Kidney epithelial cell (primary cell): ENCODE data around the gene DRGX. TPM values are rescaled to one million over a fixed set of nuclear protein-coding genes. Genes with fewer than 3 reads are reported as not detected.

ENCODE experiments used
- DNase-seq: peaks from one replicate; pipeline ENCODE4 v3.0.0-alpha.2; 2010; ENCODE audit warnings: low read depth
- H3K27me3 ChIP-seq: 2 replicates; pipeline ENCODE4 v1.6.0; 2011; ENCODE audit warnings: low read length; ENCODE audit not compliant: control insufficient read depth, insufficient read depth
- H3K36me3 ChIP-seq: 2 replicates; pipeline ENCODE4 v1.5.1; 2011; ENCODE audit warnings: low read length; ENCODE audit not compliant: control insufficient read depth, insufficient read depth
- H3K4me3 ChIP-seq: 2 replicates; pipeline ENCODE4 v1.5.1; 2011; ENCODE audit warnings: low read depth, mild to moderate bottlenecking, control low read depth, low read length
- CTCF ChIP-seq: IDR thresholded peaks from 2 replicates; pipeline ENCODE4 v1.5.1; 2011; ENCODE audit warnings: mild to moderate bottlenecking, moderate library complexity, low read length, control low read depth, inconsistent platforms; ENCODE audit not compliant: insufficient read depth, poor library complexity, severe bottlenecking
- total RNA-seq: library from RNA; depleted of rRNA; stranded (reverse); fragments of >200 nt; gene quantifications from 2 replicates; pipeline ENCODE4 v1.2.3, GENCODE V29; 2015

DRGX gene
- total RNA-seq, 1 donor from 2014 or later, result not detected

- H3K27me3 ChIP-seq, result no peaks in the 10 kb centered on the region
- no peak for TF ChIP-seq CTCF
- H3K4me3 ChIP-seq, result no peak overlapping the region
- H3K36me3 ChIP-seq, result no peaks in the 10 kb centered on the region
- DNase-seq, result no peak
Measured at GRCh38 chr10:49320191-49320590, 75.7 kb downstream of the DRGX start.

- TF ChIP-seq CTCF, result no peak
- no peak for DNase-seq
- no peaks in the 10 kb centered on the region for H3K27me3 ChIP-seq
Measured at GRCh38 chr10:49319206-49319605, 76.7 kb downstream of the DRGX start.

GRCh38 chr10:49318755-49319154, 77.1 kb downstream of the DRGX start:
- Histone ChIP-seq H3K4me3 (no peak overlapping the region), H3K27me3 (no peaks in the 10 kb centered on the region), H3K36me3 (no peaks in the 10 kb centered on the region)
- DNase-seq, result no peak
- TF ChIP-seq CTCF, result no peak

More at GRCh38 chr10:49319206-49319605, 76.7 kb downstream of the DRGX start:
- Histone ChIP-seq H3K4me3 (no peak overlapping the region), H3K36me3 (no peaks in the 10 kb centered on the region)

DNA sequence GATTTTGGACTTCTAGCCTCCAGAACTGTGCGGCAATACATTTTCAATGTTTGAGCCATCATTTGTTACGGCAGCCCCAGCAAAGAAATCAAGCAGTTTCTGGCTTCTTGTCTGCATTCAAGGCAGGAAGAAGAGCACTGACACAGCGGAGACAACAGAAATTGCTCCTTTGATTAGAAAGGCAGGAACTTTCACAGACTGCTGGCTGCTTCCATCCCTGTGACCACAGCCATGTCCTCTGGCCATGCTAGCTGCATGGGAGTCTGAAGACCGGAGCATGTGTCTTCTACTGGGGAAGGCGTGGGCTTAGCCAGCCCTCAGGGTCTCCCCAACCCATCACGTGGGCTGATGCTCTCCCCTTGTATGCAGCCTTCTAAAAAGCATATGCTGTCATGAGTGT, 77.9 kb downstream of the DRGX start:
- no peak for DNase-seq
- Histone ChIP-seq H3K4me3 (no peak overlapping the region), H3K27me3 (no peaks in the 10 kb centered on the region), H3K36me3 (no peaks in the 10 kb centered on the region)
- TF ChIP-seq CTCF, result no peak

GRCh38 chr10:49314806-49315205, 81.1 kb downstream of the DRGX start:
- DNase-seq, result no peak
- Histone ChIP-seq H3K4me3 (no peak overlapping the region), H3K36me3 (no peaks in the 10 kb centered on the region), H3K27me3 (no peaks in the 10 kb centered on the region)
- no peak for TF ChIP-seq CTCF

Other genes with a start within 250 kb of the DRGX start
- gene TMEM273, start 207.7 kb downstream of the DRGX start, total RNA-seq, result 0.42 and 6.3 TPM in 2 replicates
- gene C10orf71, start 96.9 kb downstream of the DRGX start, total RNA-seq, result not detected in 2 replicates
- gene ERCC6, start 143.0 kb upstream of the DRGX start, total RNA-seq, result 7.3 and 14.3 TPM in 2 replicates
- not detected in 2 replicates for gene SLC18A3, start 214.2 kb upstream of the DRGX start, total RNA-seq
- gene CHAT, start 217.9 kb upstream of the DRGX start, total RNA-seq, result not detected in 2 replicates